Activated CD8-positive, alpha-beta memory T cell treated with anti-CD3 and anti-CD28 coated beads, Interleukin-2, amount 50 U/mL, for 1 hour (primary cell): ENCODE results near the gene ATP11C.
"Not testable (repeated sequence)": the region's sequence is repeated elsewhere in the genome, so short reads cannot be mapped to it uniquely, and the experiment has no call there.

Source experiments
- DNase-seq: peaks from one replicate; pipeline ENCODE4 v3.0.0-alpha.2; 2020; ENCODE audit errors: extremely low read depth

The ATP11C gene

GRCh38 chrX:139856826-139857225 lies 76.0 kb downstream of the ATP11C start:
- not testable (repeated sequence) for DNase-seq

- no peak for DNase-seq
These were observed 81.1 kb downstream of the ATP11C start for GRCh38 chrX:139851730-139852129.

GRCh38 chrX:139850968-139851367 lies 81.9 kb downstream of the ATP11C start:
- no peak for DNase-seq

GRCh38 chrX:139844884-139845283 lies 88.0 kb downstream of the ATP11C start:
- no peak for DNase-seq

GRCh38 chrX:139844163-139844562 lies 88.7 kb downstream of the ATP11C start:
- DNase-seq = no peak

DNA sequence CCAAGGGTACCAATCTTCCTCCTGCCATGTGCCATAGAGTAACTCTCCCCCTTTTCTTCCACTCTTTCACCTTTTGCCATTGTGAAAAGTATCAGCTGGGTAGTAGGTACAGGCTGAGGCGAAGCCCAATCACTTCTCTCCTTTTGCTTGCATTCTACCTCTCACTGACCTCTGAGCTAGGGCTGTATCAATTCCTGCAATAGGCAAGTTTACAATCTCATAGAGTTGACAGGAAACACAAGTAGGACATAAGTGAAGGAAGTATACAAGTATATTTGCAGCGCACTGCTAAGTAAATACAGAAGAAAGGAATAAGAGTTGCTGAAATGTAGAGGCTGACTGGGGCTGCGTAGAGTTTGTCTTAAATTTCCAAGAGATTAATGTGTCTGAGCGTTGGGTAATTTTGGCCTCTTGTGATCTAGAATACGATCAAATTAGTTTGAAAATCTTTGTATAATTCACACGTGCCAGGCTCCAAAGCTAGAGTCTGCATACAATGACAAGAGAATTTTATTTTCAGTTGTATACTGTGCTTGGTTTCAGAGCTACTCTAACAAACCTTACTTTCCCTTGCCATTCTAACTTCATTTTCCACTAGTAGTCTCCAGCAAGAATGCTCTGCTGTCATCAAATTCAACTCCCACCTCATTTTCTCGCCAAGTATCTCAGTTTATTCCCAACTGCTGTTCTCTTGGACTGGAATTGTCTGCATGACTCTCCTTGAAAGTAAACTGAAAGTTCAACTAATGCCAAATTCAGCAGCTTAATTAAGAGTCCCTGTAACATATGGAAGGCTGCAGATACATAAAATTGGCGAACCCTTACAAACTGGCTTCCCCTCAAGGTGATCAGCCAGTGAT lies 90.3 kb downstream of the ATP11C start:
- DNase-seq = no peak

DNA sequence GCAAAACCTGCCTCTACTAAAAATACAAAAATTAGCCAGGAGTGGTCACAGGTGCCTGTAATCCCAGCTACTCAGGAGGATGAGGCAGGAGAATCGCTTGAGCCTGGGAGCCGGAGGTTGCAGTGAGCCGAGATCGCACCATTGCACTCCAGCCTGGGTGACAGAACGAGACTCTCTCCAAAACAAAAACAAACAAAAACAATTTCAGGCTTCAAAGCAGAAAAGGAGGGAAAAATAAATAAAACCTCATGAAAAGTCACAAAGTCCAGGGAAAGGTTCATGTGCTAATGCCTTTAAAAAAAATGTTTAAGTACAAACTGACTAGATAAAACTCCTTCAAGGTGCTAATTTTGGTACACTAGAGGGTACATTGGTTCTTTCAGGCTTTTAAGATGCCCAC lies 96.5 kb downstream of the ATP11C start:
- not testable (repeated sequence) for DNase-seq

DNA sequence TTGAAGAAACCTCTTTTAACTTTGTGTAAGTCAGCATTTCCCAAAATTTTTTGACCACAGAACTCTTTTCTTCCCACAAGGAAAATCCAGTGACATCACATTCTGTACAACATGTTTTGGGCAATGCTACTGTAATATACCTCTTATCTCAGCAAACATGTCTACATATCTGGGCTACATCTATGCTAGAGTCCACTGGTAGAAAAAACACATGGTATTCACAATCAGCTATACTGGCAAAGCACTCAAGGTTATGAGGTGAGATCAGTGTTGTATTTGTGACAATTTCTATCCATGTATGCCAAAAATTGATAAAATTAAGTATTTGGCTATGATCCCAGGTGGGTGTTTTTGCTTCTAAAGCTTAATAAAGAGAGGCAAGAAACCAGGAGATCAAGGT lies 98.0 kb downstream of the ATP11C start:
- DNase-seq = no peak

GRCh38 chrX:139832718-139833309 lies 100.0 kb downstream of the ATP11C start:
- no peak for DNase-seq

- no peak for DNase-seq
These were observed 101.0 kb downstream of the ATP11C start for GRCh38 chrX:139831675-139832456.

DNA sequence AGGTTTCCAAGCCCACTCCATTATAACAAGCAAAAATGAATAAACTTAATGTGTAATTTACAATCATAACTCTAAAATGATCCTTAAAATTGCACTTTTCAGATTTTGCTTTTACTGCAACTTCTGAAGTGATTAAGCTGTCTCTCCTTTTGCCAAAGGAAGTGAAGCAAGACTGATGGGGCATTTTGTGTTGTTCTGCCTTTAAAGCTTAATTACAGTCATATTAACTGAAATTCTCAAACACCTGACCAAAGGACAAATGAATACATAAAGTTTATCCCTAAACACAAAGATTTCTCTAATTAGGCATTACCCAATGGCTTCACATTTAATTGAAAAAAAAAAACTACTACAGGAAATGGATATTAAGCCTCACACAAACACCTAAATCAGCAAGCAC lies 101.8 kb downstream of the ATP11C start:
- no peak for DNase-seq

DNA sequence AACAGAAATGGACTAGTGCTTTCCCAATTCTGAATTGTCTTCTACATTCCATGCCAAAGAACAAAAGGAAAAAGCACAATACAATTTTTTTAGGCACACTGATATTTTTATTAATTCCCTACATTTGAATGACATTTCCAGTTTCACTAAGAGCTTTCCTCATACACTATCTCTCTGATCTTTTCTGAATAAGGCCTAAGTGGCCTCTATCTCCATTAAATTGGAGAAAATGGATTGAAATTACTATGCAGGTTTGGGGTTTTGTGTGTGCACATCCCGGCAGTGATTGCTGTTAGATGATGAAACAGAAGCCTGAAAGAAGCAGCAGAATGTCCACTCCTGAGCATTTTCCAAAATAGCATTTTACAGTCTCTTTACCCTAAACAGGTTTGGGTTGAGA lies 104.0 kb downstream of the ATP11C start:
- DNase-seq = no peak

- DNase-seq = no peak
These were observed 104.8 kb downstream of the ATP11C start for GRCh38 chrX:139828033-139828432.

GRCh38 chrX:139826065-139827044 lies 106.5 kb downstream of the ATP11C start:
- DNase-seq = no peak

DNA sequence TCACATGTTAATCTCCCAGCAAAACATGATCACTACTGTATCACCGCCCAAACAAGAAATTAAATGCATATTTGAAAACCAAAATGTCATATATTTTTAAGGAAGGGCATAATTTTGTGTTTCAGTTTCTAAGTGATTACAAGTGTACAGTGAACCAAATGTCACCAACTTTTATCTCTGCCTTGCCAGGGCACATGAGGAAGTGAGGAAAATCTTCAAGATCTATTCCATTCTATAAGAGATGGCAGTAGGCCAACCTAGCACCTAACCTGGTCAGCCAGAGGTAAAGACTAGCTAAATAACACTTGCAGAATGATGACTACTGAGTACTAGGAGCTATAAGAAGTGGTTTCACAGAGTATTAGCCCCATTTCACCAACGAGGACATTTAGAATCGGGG lies 107.2 kb downstream of the ATP11C start:
- DNase-seq = no peak

DNA sequence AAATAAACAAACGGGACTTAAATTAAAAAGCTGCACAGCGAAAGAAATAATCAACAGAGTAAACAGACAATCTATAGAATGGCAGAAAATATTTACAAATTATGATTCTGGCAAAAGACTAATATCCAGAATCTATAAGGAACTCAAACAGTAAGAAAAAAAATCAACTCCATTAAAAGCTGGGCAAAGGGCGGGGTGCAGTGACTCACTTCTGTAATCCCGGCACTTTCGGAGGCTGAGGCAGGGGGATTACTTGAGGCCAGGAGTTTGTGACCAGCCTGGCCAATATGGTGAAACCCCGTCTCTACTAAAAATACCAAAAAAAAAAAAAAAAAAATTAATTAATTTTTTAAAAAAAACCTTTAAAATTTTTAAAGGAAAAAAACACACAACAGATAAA lies 109.0 kb downstream of the ATP11C start:
- no peak for DNase-seq

- DNase-seq = no peak
These were observed 112.4 kb downstream of the ATP11C start for GRCh38 chrX:139820358-139820984.

DNA sequence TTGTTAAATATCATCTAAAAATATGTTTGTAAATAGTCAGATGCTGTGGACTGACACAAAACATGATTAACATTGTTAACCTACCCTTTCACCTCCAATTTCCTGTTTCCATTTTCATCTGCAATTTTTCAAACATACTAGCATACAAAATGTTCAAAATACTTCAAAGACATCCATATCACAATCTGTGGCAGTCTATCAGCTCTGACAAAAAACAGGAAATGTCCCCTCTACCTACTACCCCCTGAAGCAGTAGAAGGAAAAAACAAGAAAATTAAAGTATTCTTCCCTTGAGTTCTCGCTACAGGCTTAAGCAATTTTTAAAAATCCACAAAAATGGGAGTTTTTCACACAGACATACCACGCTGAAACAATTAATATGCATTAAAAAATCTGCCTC lies 116.6 kb downstream of the ATP11C start:
- DNase-seq = no peak

DNA sequence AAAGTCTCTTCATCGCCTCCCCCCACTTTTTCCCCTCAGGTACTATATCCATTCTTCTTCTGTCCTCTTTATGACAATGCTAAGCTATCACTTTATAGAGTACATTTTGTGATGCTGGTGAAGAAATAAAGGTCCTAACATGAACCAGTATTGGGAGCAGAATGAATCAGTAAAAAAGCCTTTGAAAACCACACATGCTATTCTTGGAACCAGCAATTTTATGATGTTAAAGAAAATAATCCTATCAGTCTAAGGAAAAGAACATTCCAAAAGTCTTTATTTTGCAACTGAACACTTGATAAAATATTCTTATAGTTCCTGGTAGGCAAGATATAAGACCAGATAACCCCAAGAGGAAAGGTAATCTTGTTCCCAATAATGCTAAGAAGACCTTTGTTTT lies 117.1 kb downstream of the ATP11C start:
- no peak for DNase-seq

- no peak for DNase-seq
These were observed 120.8 kb downstream of the ATP11C start for GRCh38 chrX:139811942-139812629.
